AG10803 (cell line): ENCODE results near the gene RBX1.

Experiments
- DNase-seq: peaks from one replicate; pipeline ENCODE4 v3.0.0; 2010; ENCODE audit warnings: low read depth
- H3K4me3 ChIP-seq: 2 replicates; pipeline ENCODE4 v1.5.1; 2011; ENCODE audit warnings: mild to moderate bottlenecking, low read length, control low read depth
- CTCF ChIP-seq: conservative IDR thresholded peaks from 2 replicates; pipeline ENCODE4 v1.5.1; 2011; ENCODE audit warnings: mild to moderate bottlenecking, low read length, control low read depth, inconsistent platforms

RBX1 gene

DNA sequence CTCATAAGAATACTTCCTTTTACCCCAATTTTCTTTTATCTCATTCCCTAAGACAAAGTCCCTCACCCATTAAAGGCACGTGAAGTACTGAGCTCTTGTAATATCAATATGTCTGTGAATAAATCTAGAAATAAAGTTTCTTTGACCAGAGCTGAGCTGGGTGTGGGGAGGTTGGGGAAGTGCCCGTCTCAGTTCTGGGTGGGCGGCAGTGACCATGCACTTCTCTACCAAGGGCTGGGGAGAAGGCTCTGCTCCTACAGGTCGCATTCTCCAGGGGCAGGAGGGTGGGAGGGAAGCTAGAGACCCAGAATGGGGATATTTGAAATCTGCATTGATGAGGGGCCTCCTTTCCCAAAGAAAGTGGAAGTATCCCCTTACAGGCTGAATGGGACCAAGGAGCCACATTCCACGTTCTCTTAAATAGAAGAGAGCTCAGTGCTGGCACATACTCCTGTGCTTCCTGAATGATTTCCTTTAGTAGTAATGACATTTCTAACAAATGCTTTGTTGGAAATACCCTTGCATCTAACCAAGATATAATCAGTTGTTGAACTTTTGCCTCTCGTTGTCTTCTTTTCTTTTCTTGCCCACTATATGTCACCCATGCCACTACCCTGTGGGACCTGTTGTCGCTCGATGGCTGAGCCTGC lies 16.1 kb downstream of the RBX1 start:
- no peak for TF ChIP-seq CTCF
- no peak for DNase-seq
- no peak overlapping the region for H3K4me3 ChIP-seq

- no peak overlapping the region for H3K4me3 ChIP-seq
- no peak for DNase-seq
- TF ChIP-seq CTCF: no peak
These were observed 21.4 kb downstream of the RBX1 start for GRCh38 chr22:40972587-40972986.

GRCh38 chr22:40973144-40973543 lies 22.0 kb downstream of the RBX1 start:
- DNase-seq: no peak
- no peak for TF ChIP-seq CTCF

DNA sequence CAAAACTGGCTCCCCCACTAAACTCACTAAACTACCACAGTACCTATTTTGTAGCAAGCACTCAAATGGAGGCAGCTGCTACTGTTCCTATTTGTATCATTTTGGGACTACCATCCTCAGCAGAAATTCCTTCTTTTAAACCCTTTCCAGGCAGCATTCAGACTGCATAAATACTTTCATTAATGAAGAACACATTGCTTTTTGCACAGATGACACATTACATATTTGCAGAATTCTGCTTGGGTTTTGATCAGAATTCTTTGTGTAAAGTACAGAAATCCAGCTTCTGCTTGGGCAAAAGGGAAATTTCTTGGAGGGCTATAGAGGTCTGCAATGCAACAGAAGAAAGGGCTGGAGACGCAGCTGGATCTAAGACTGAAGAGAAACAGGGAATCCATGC lies 24.2 kb downstream of the RBX1 start:
- H3K4me3 ChIP-seq: no peak overlapping the region
- DNase-seq: peak; percentile 70
- no peak for TF ChIP-seq CTCF

More at GRCh38 chr22:40973144-40973543, 22.0 kb downstream of the RBX1 start:
- H3K4me3 ChIP-seq: no peak overlapping the region

DNA sequence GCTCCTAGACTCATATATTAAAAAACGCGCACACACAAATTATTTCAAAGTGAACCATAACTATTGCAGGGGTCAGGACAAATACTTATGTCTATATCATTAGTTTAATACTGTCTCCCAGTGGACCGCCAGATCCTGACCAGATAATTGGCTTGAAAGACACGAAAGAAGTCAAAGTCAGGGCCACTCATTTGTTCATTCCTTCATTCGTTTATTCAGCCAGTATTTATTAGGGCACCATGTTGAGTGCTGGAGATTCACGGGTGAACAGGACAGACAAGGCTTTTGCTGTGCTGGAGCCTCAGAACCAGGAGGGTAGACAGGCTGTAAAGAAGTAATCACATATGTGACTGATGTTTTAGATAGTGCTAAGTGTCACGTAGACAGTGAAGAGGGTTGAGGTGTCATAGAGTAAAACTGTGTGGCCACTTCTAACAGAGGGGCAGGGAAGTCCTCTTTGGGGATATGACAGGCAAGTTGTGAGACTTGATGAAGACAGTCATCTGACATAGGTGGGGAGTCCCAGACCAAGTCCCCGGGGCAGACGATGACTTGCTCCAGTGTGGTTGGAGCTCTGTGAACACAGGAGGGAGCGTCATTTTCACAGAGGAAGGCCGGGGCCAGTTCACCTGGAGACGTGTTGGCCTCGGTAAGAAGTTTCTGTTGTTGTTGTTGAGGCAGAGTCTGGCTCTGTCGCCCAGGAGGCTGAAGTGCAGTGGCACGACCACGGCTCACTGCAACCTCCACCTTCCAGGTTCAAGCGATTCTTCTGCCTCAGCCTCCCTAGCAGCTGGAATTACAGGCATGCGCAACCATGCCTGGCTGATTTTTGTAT lies 25.9 kb downstream of the RBX1 start:
- no peak for DNase-seq
- H3K4me3 ChIP-seq: no peak overlapping the region
- TF ChIP-seq CTCF: no peak

DNA sequence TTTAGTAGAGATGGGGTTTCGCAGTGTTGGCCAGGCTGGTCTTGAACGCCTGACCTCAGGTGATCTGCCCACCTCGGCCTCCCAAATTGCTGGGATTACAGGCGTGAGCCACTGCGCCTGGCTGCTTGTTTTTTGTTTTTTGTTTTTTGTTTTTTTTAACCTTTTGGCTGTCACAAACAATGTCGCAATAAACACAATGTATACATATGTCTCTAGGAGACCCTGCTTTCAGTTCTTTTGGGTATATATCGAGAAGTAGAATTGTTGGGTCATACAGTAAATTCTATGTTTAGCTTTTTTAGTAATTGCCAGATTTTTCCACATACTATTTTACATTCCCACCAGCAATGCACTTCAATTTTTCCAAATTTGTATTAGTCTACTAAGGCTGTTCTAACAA lies 28.0 kb downstream of the RBX1 start:
- DNase-seq: no peak
- no peak overlapping the region for H3K4me3 ChIP-seq
- no peak for TF ChIP-seq CTCF

DNA sequence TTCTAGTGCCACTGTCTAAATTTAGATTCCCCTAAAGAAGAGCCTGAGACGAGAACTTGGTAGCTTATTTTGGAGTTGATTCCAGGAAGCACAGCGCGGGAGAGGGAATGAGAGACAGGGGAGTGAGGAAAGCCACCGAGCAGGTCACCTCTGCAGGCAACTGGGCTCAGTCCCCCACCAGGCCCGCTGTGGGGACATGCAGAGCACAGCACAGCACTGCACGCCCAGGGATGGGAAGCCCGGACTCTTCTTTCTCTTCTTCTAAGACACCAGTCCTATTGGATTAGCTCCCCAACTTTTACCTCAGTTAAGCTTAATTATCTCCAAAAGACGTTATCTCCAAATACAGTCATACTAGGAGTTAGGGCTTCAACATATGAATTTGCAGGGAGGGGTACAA lies 28.7 kb downstream of the RBX1 start:
- no peak for DNase-seq
- no peak overlapping the region for H3K4me3 ChIP-seq
- TF ChIP-seq CTCF: no peak
